HEK293 (cell line): ENCODE measurements around the gene MRPL20.

Experiments
- BCL11B ChIP-seq: fragments of 450-650 bp; formaldehyde crosslinking; IDR thresholded peaks from 2 replicates; pipeline ENCODE4 v1.5.1; 2016; ENCODE audit warnings: low read depth, missing biosample characterization, missing genetic modification characterization
- EGR2 ChIP-seq: fragments of 450-650 bp; formaldehyde crosslinking; IDR thresholded peaks from 2 replicates; pipeline ENCODE4 v1.5.1; 2016; ENCODE audit warnings: low read depth, missing biosample characterization, missing genetic modification characterization
- GFI1B ChIP-seq: fragments of 450-650 bp; formaldehyde crosslinking; IDR thresholded peaks from 2 replicates; pipeline ENCODE4 v1.5.1; 2016; ENCODE audit warnings: missing biosample characterization, missing genetic modification characterization
- OVOL3 ChIP-seq: fragments of 450-650 bp; formaldehyde crosslinking; IDR thresholded peaks from 2 replicates; pipeline ENCODE4 v1.5.1; 2016; ENCODE audit warnings: missing biosample characterization, missing genetic modification characterization
- REST ChIP-seq: fragments of 450-650 bp; formaldehyde crosslinking; IDR thresholded peaks from 2 replicates; pipeline ENCODE4 v1.5.1; 2016; ENCODE audit warnings: missing biosample characterization, missing genetic modification characterization
- SCRT1 ChIP-seq: fragments of 450-650 bp; formaldehyde crosslinking; IDR thresholded peaks from 2 replicates; pipeline ENCODE4 v1.5.1; 2016; ENCODE audit warnings: missing biosample characterization, missing genetic modification characterization, borderline replicate concordance
- TRIM28 ChIP-seq: IDR thresholded peaks from 2 replicates; pipeline ENCODE4 v1.6.1; 2011; ENCODE audit warnings: low read length, control low read depth, borderline replicate concordance
- ZBTB21 ChIP-seq: fragments of 450-650 bp; formaldehyde crosslinking; IDR thresholded peaks from 2 replicates; pipeline ENCODE4 v1.5.1; 2017; ENCODE audit warnings: missing biosample characterization, missing genetic modification characterization
- ZBTB26 ChIP-seq: fragments of 450-650 bp; formaldehyde crosslinking; optimal IDR thresholded peaks from 2 replicates; pipeline ENCODE3; 2016; ENCODE audit warnings: missing biosample characterization, mild to moderate bottlenecking, missing genetic modification characterization
- ZBTB7A ChIP-seq: fragments of 450-650 bp; formaldehyde crosslinking; IDR thresholded peaks from 2 replicates; pipeline ENCODE4 v1.5.1; 2016; ENCODE audit warnings: low read depth, missing biosample characterization, missing genetic modification characterization
- ZBTB8A ChIP-seq: fragments of 450-650 bp; formaldehyde crosslinking; IDR thresholded peaks from 2 replicates; pipeline ENCODE4 v1.5.1; 2016; ENCODE audit warnings: missing biosample characterization, missing genetic modification characterization
- ZEB2 ChIP-seq: fragments of 450-650 bp; formaldehyde crosslinking; IDR thresholded peaks from 2 replicates; pipeline ENCODE4 v1.5.1; 2016; ENCODE audit warnings: missing biosample characterization, missing genetic modification characterization
- ZFP69B ChIP-seq: fragments of 450-650 bp; formaldehyde crosslinking; IDR thresholded peaks from 2 replicates; pipeline ENCODE4 v1.5.1; 2016; ENCODE audit warnings: missing biosample characterization, missing genetic modification characterization
- ZNF121 ChIP-seq: fragments of 450-650 bp; formaldehyde crosslinking; IDR thresholded peaks from 2 replicates; pipeline ENCODE4 v1.5.1; 2016; ENCODE audit warnings: missing biosample characterization, missing genetic modification characterization
- ZNF132 ChIP-seq: fragments of 450-650 bp; formaldehyde crosslinking; IDR thresholded peaks from 2 replicates; pipeline ENCODE4 v1.5.1; 2017; ENCODE audit warnings: missing biosample characterization, missing genetic modification characterization, borderline replicate concordance
- ZNF157 ChIP-seq: fragments of 450-650 bp; formaldehyde crosslinking; IDR thresholded peaks from 2 replicates; pipeline ENCODE4 v1.5.1; 2016; ENCODE audit warnings: missing biosample characterization, missing genetic modification characterization
- ZNF2 ChIP-seq: fragments of 450-650 bp; formaldehyde crosslinking; IDR thresholded peaks from 2 replicates; pipeline ENCODE4 v1.5.1; 2016; ENCODE audit warnings: missing biosample characterization, missing genetic modification characterization
- ZNF221 ChIP-seq: fragments of 450-650 bp; formaldehyde crosslinking; IDR thresholded peaks from 2 replicates; pipeline ENCODE4 v1.5.1; 2017; ENCODE audit warnings: missing biosample characterization, missing genetic modification characterization, borderline replicate concordance
- ZNF223 ChIP-seq: fragments of 450-650 bp; formaldehyde crosslinking; IDR thresholded peaks from 2 replicates; pipeline ENCODE4 v1.5.1; 2016; ENCODE audit warnings: missing biosample characterization, missing genetic modification characterization
- ZNF302 ChIP-seq: fragments of 450-650 bp; formaldehyde crosslinking; IDR thresholded peaks from 2 replicates; pipeline ENCODE4 v1.5.1; 2016; ENCODE audit warnings: missing biosample characterization, missing genetic modification characterization, low read depth
- ZNF366 ChIP-seq: fragments of 450-650 bp; formaldehyde crosslinking; conservative IDR thresholded peaks from 2 replicates; pipeline ENCODE4 v1.5.1; 2016; ENCODE audit warnings: missing biosample characterization, missing genetic modification characterization
- ZNF423 ChIP-seq: fragments of 450-650 bp; formaldehyde crosslinking; IDR thresholded peaks from 2 replicates; pipeline ENCODE4 v1.5.1; 2016; ENCODE audit warnings: missing biosample characterization, missing genetic modification characterization
- ZNF433 ChIP-seq: fragments of 450-650 bp; formaldehyde crosslinking; IDR thresholded peaks from 2 replicates; pipeline ENCODE4 v1.5.1; 2016; ENCODE audit warnings: missing biosample characterization, missing genetic modification characterization, low read depth
- ZNF48 ChIP-seq: fragments of 450-650 bp; formaldehyde crosslinking; IDR thresholded peaks from 2 replicates; pipeline ENCODE4 v1.5.1; 2016; ENCODE audit warnings: missing biosample characterization, missing genetic modification characterization
- ZNF530 ChIP-seq: fragments of 450-650 bp; formaldehyde crosslinking; IDR thresholded peaks from 2 replicates; pipeline ENCODE4 v1.5.1; 2016; ENCODE audit warnings: low read depth, missing biosample characterization, missing genetic modification characterization
- ZNF585B ChIP-seq: fragments of 450-650 bp; formaldehyde crosslinking; IDR thresholded peaks from 2 replicates; pipeline ENCODE4 v1.5.1; 2016; ENCODE audit warnings: missing biosample characterization, missing genetic modification characterization
- ZNF596 ChIP-seq: fragments of 450-650 bp; IDR thresholded peaks from 2 replicates; pipeline ENCODE4 v1.5.0; 2018; ENCODE audit warnings: missing biosample characterization, mild to moderate bottlenecking, missing genetic modification characterization, moderate library complexity
- ZNF623 ChIP-seq: fragments of 450-650 bp; formaldehyde crosslinking; IDR thresholded peaks from 2 replicates; pipeline ENCODE4 v1.5.1; 2016; ENCODE audit warnings: missing biosample characterization, missing genetic modification characterization
- ZNF677 ChIP-seq: fragments of 450-650 bp; IDR thresholded peaks from 2 replicates; pipeline ENCODE4 v1.5.0; 2018; ENCODE audit warnings: missing biosample characterization, mild to moderate bottlenecking, missing genetic modification characterization, moderate library complexity
- ZNF768 ChIP-seq: fragments of 450-650 bp; formaldehyde crosslinking; IDR thresholded peaks from 2 replicates; pipeline ENCODE4 v1.5.1; 2018; ENCODE audit warnings: missing biosample characterization, mild to moderate bottlenecking, missing genetic modification characterization
- ZNF830 ChIP-seq: fragments of 450-650 bp; IDR thresholded peaks from 2 replicates; pipeline ENCODE4 v1.5.0; 2018; ENCODE audit warnings: missing biosample characterization, missing genetic modification characterization, low read depth, mild to moderate bottlenecking, moderate library complexity
- ZSCAN23 ChIP-seq: fragments of 450-650 bp; formaldehyde crosslinking; IDR thresholded peaks from 2 replicates; pipeline ENCODE4 v1.5.1; 2016; ENCODE audit warnings: missing biosample characterization, missing genetic modification characterization
- ZSCAN5A ChIP-seq: fragments of 450-650 bp; formaldehyde crosslinking; IDR thresholded peaks from 2 replicates; pipeline ENCODE4 v1.5.1; 2016; ENCODE audit warnings: missing biosample characterization, missing genetic modification characterization
- TF ChIP-seq, protein P1 (sequence below): fragments of 450-650 bp; formaldehyde crosslinking; IDR thresholded peaks from 2 replicates; pipeline ENCODE4 v1.5.1; 2016; ENCODE audit warnings: missing biosample characterization, missing genetic modification characterization

The MRPL20 gene

GRCh38 chr1:1353389-1354151 is 53.5 kb downstream of the MRPL20 start (continued):
- no peak for TF ChIP-seq BCL11B (tag by site-specific recombination)
- TF ChIP-seq ZSCAN5A, result no peak
- TF ChIP-seq ZNF221 (tag by site-specific recombination), result no peak
- no peak for TF ChIP-seq SCRT1 (tag by site-specific recombination)
- TF ChIP-seq ZNF132 (tag by site-specific recombination), result no peak
- TF ChIP-seq ZNF596 (tag by site-specific recombination), result no peak
- TF ChIP-seq ZBTB21 (tag by site-specific recombination), result no peak
- TF ChIP-seq ZFP69B, result no peak
- TF ChIP-seq EGR2 (tag by site-specific recombination), result peak; percentile 72
- TF ChIP-seq ZNF677 (tag by site-specific recombination), result no peak
- TF ChIP-seq ZNF623 (tag by site-specific recombination), result no peak
- no peak for TF ChIP-seq ZNF585B (tag by site-specific recombination)
- TF ChIP-seq ZNF530 (tag by site-specific recombination), result no peak
- TF ChIP-seq ZBTB26 (tag by site-specific recombination), result peak; percentile 40
- TF ChIP-seq ZNF302 (tag by site-specific recombination), result no peak
- TF ChIP-seq, protein P1, sequence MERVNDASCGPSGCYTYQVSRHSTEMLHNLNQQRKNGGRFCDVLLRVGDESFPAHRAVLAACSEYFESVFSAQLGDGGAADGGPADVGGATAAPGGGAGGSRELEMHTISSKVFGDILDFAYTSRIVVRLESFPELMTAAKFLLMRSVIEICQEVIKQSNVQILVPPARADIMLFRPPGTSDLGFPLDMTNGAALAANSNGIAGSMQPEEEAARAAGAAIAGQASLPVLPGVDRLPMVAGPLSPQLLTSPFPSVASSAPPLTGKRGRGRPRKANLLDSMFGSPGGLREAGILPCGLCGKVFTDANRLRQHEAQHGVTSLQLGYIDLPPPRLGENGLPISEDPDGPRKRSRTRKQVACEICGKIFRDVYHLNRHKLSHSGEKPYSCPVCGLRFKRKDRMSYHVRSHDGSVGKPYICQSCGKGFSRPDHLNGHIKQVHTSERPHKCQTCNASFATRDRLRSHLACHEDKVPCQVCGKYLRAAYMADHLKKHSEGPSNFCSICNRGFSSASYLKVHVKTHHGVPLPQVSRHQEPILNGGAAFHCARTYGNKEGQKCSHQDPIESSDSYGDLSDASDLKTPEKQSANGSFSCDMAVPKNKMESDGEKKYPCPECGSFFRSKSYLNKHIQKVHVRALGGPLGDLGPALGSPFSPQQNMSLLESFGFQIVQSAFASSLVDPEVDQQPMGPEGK (tag by site-specific recombination), result peak; percentile 94
- TF ChIP-seq ZNF366 (tag by site-specific recombination), result no peak
- TF ChIP-seq ZNF2 (tag by site-specific recombination), result no peak
- peak; percentile 89 for TF ChIP-seq ZNF423
- TF ChIP-seq ZBTB8A, result peak; percentile 60
- TF ChIP-seq ZSCAN23 (tag by site-specific recombination), result no peak
- no peak for TF ChIP-seq ZBTB7A (tag by site-specific recombination)
- no peak for TF ChIP-seq OVOL3
- TF ChIP-seq ZNF433 (tag by site-specific recombination), result no peak
- TF ChIP-seq ZNF768, result no peak
- no peak for TF ChIP-seq TRIM28
- no peak for TF ChIP-seq REST (tag by site-specific recombination)
- TF ChIP-seq ZEB2 (tag by site-specific recombination), result no peak
- TF ChIP-seq ZNF121 (tag by site-specific recombination), result no peak
- TF ChIP-seq ZNF48 (tag by site-specific recombination), result no peak
- TF ChIP-seq ZNF223 (tag by site-specific recombination), result no peak
- TF ChIP-seq ZNF157 (tag by site-specific recombination), result no peak
- TF ChIP-seq ZNF830 (tag by site-specific recombination), result no peak
- no peak for TF ChIP-seq GFI1B (tag by site-specific recombination)
